Lower lobe of right lung (tissue), 2 donors: ENCODE results near the gene HS3ST3A1. TPM values are rescaled to one million over a fixed set of nuclear protein-coding genes. Genes with fewer than 3 reads are reported as not detected.
"Not testable (repeated sequence)": the region's sequence is repeated elsewhere in the genome, so short reads cannot be mapped to it uniquely, and the experiment has no call there.

Experiments used
- ATAC-seq, 2 donors: fragments of 200-7000 bp; cut with Tn5 transposase; one replicate each; pipeline ENCODE4 v1.9.1; 2020 to 2022; ENCODE audit warnings: mild to moderate bottlenecking in 2 of 2, moderate library complexity in 2 of 2
- DNase-seq: peaks from one replicate; pipeline ENCODE4 v3.0.0-alpha.2; 2020
- H3K27ac ChIP-seq: fragments of 200-600 bp; one replicate; pipeline ENCODE4 v1.8.0; 2022
- H3K27me3 ChIP-seq: fragments of 200-600 bp; one replicate; pipeline ENCODE4 v1.8.0; 2022; ENCODE audit warnings: low read depth
- H3K36me3 ChIP-seq: fragments of 200-600 bp; one replicate; pipeline ENCODE4 v1.8.0; 2022; ENCODE audit warnings: mild to moderate bottlenecking
- H3K4me1 ChIP-seq: fragments of 200-600 bp; one replicate; pipeline ENCODE4 v1.8.0; 2022
- H3K4me3 ChIP-seq: fragments of 200-600 bp; one replicate; pipeline ENCODE4 v1.8.0; 2022; ENCODE audit warnings: mild to moderate bottlenecking
- H3K9me3 ChIP-seq: fragments of 200-600 bp; one replicate; pipeline ENCODE4 v1.8.0; 2022
- intact Hi-C: fragments of 100-400 bp; cut with DNase I; formaldehyde crosslinking; loops from one replicate; pipeline ENCODE4 v1.11.0; 2022
- total RNA-seq: library from RNA; stranded (reverse); fragmentation: NEBNext Ultra II Directional; extraction: Animal tissue kit (Norgen Biotek cat#: 25700); gene quantifications from one replicate; pipeline ENCODE4 v1.2.1, GENCODE V29; 2021
- TF ChIP-seq, protein P1 (sequence below): fragments of 200-600 bp; IDR thresholded peaks from one replicate; pipeline ENCODE4 v1.8.0; 2022; ENCODE audit warnings: antibody characterized with exemption, mild to moderate bottlenecking
- donor health status: DM: no; HTN: yes; CAD: no; lungs with severe emphysema.

Gene HS3ST3A1
- total RNA-seq, 1 donor from 2014 or later: 0.53 TPM

GRCh38 chr17:13560935-13561334 lies 40.8 kb downstream of the HS3ST3A1 start:
- DNase-seq: no peak
- intact Hi-C loops: no loop called here
- H3K4me3 ChIP-seq: no peak overlapping the region
- TF ChIP-seq, protein P1, sequence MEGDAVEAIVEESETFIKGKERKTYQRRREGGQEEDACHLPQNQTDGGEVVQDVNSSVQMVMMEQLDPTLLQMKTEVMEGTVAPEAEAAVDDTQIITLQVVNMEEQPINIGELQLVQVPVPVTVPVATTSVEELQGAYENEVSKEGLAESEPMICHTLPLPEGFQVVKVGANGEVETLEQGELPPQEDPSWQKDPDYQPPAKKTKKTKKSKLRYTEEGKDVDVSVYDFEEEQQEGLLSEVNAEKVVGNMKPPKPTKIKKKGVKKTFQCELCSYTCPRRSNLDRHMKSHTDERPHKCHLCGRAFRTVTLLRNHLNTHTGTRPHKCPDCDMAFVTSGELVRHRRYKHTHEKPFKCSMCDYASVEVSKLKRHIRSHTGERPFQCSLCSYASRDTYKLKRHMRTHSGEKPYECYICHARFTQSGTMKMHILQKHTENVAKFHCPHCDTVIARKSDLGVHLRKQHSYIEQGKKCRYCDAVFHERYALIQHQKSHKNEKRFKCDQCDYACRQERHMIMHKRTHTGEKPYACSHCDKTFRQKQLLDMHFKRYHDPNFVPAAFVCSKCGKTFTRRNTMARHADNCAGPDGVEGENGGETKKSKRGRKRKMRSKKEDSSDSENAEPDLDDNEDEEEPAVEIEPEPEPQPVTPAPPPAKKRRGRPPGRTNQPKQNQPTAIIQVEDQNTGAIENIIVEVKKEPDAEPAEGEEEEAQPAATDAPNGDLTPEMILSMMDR: no peak
- no peaks in the 10 kb centered on the region for H3K27me3 ChIP-seq
- no peaks in the 10 kb centered on the region for H3K9me3 ChIP-seq
- no peak for ATAC-seq
- H3K36me3 ChIP-seq: no peaks in the 10 kb centered on the region
- H3K27ac ChIP-seq: no peak overlapping the region
- H3K4me1 ChIP-seq: no peaks in the 10 kb centered on the region

DNA sequence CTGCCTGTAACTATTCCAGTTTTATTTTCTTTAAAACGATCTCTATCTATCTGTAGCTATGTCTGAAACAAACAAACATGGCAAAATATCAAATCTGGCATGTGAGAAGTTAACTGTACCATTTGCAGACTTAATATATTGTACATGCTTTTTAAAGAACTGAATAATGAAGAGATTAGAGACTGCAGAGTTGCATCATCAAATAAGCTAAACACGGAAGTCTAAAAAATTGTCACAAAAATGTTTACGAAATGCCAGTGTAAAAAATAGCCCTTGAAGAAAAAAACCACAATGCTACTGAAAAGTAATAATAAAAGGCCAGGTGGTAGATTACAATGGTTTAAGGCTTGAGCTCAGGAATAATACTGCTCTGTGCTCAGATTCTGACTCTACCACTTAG lies 43.1 kb downstream of the HS3ST3A1 start:
- Histone ChIP-seq H3K27me3 (no peaks in the 10 kb centered on the region), H3K36me3 (no peaks in the 10 kb centered on the region), H3K4me1 (no peaks in the 10 kb centered on the region), H3K27ac (no peak overlapping the region), H3K9me3 (no peaks in the 10 kb centered on the region), H3K4me3 (no peak overlapping the region)
- no peak for ATAC-seq
- TF ChIP-seq, protein P1: no peak
- intact Hi-C loops: no loop called here
- DNase-seq: no peak

GRCh38 chr17:13557077-13557476 lies 44.7 kb downstream of the HS3ST3A1 start:
- Histone ChIP-seq H3K4me3 (no peak overlapping the region), H3K9me3 (no peaks in the 10 kb centered on the region), H3K27ac (no peak overlapping the region), H3K27me3 (no peaks in the 10 kb centered on the region), H3K4me1 (no peaks in the 10 kb centered on the region), H3K36me3 (no peaks in the 10 kb centered on the region)
- intact Hi-C loops: no loop called here
- no peak for DNase-seq
- ATAC-seq: no peak
- TF ChIP-seq, protein P1: no peak

GRCh38 chr17:13554231-13554630 lies 47.5 kb downstream of the HS3ST3A1 start:
- TF ChIP-seq, protein P1: no peak
- ATAC-seq (no peak), DNase-seq (no peak)
- Histone ChIP-seq H3K27ac (no peak overlapping the region), H3K4me3 (no peak overlapping the region), H3K36me3 (no peaks in the 10 kb centered on the region), H3K27me3 (no peaks in the 10 kb centered on the region), H3K4me1 (no peaks in the 10 kb centered on the region), H3K9me3 (no peaks in the 10 kb centered on the region)
- intact Hi-C loops: no loop called here

- DNase-seq (no peak), ATAC-seq (no peak)
- no peaks in the 10 kb centered on the region for H3K9me3 ChIP-seq
- H3K4me1 ChIP-seq: no peaks in the 10 kb centered on the region
- H3K4me3 ChIP-seq: no peak overlapping the region
- no peak overlapping the region for H3K27ac ChIP-seq
- no peaks in the 10 kb centered on the region for H3K36me3 ChIP-seq
- no peaks in the 10 kb centered on the region for H3K27me3 ChIP-seq
- TF ChIP-seq, protein P1: no peak
- intact Hi-C loops: no loop called here
These were observed 51.4 kb downstream of the HS3ST3A1 start for GRCh38 chr17:13550291-13550690.

GRCh38 chr17:13548576-13548975 lies 53.2 kb downstream of the HS3ST3A1 start:
- H3K27me3 ChIP-seq, H3K36me3 ChIP-seq, H3K4me1 ChIP-seq, intact Hi-C loops, ATAC-seq, H3K27ac ChIP-seq, DNase-seq, H3K9me3 ChIP-seq, H3K4me3 ChIP-seq: not testable (repeated sequence)
